ENCODE measurements around the gene FAM3B. TPM values are rescaled to one million over a fixed set of nuclear protein-coding genes. Genes with fewer than 3 reads are reported as not detected.

Gene FAM3B
- total and polyA plus RNA-seq, 2 experiments from 2014 or later = not detected

DNA sequence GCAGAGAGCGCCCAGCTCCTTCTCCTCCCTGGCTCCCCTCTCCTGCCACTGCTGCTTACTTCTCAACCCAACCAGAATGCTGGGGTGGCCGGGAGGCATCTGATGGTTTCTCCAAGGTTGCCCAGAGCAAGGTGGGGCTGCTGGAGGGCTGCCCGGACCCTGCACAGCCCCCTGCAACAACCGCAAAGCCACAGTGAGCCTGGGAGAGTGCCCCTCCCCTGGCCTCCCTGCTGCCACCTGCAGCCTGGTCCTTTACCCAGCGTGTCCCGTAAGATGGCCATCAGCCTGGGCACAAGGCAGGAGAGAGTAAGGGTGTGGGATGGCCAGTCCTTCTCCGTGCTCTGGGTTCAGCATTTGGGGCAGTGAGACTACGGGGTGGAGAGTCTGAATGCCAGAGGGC, 62.2 kb downstream of the FAM3B start:
- no peaks in the 10 kb centered on the region for H3K9me3 ChIP-seq (ENCODE audit: low read depth)
- no peaks in the 10 kb centered on the region for H3K4me1 ChIP-seq (ENCODE audit: low read depth)
- H3K27ac ChIP-seq = no peak overlapping the region
- no peak for DNase-seq (ENCODE audit: low read depth in 1 of 2, low spot score in 1 of 2)
- no peak overlapping the region for H3K4me3 ChIP-seq
- TF ChIP-seq, protein P1, sequence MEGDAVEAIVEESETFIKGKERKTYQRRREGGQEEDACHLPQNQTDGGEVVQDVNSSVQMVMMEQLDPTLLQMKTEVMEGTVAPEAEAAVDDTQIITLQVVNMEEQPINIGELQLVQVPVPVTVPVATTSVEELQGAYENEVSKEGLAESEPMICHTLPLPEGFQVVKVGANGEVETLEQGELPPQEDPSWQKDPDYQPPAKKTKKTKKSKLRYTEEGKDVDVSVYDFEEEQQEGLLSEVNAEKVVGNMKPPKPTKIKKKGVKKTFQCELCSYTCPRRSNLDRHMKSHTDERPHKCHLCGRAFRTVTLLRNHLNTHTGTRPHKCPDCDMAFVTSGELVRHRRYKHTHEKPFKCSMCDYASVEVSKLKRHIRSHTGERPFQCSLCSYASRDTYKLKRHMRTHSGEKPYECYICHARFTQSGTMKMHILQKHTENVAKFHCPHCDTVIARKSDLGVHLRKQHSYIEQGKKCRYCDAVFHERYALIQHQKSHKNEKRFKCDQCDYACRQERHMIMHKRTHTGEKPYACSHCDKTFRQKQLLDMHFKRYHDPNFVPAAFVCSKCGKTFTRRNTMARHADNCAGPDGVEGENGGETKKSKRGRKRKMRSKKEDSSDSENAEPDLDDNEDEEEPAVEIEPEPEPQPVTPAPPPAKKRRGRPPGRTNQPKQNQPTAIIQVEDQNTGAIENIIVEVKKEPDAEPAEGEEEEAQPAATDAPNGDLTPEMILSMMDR (IDR thresholded peaks at IDR 0.05; ENCODE audit: low read depth, low read length) = no peak
- H3K36me3 ChIP-seq = no peaks in the 10 kb centered on the region
- H3K27me3 ChIP-seq = no peaks in the 10 kb centered on the region

DNA sequence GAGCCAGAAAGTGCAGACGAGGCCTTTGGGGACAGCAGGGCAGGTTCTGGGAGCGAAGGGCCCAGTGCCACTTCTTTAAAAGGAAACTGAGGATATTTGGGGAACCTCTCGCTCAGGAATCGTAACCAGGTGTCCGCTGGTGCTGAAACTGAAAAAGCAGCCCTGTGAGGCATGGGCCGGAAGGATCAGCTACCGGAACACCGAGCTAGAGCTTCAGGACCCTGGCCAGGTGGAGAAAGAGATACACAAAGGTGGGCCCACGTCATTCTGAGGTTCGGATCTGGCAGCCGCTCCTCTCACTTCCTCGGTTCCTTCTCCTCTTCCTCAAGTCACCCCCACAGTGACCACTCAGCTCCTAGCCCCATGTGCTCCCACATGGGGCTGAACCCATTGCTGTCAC, 63.3 kb downstream of the FAM3B start:
- Histone ChIP-seq H3K9me3 (ENCODE audit: low read depth) (no peaks in the 10 kb centered on the region), H3K27me3 (no peaks in the 10 kb centered on the region), H3K36me3 (no peaks in the 10 kb centered on the region), H3K4me1 (ENCODE audit: low read depth) (no peaks in the 10 kb centered on the region), H3K27ac (no peak overlapping the region), H3K4me3 (no peak overlapping the region)
- TF ChIP-seq, protein P1 (IDR thresholded peaks at IDR 0.05; ENCODE audit: low read depth, low read length) = no peak
- no peak for DNase-seq (ENCODE audit: low read depth in 1 of 2, low spot score in 1 of 2)

DNA sequence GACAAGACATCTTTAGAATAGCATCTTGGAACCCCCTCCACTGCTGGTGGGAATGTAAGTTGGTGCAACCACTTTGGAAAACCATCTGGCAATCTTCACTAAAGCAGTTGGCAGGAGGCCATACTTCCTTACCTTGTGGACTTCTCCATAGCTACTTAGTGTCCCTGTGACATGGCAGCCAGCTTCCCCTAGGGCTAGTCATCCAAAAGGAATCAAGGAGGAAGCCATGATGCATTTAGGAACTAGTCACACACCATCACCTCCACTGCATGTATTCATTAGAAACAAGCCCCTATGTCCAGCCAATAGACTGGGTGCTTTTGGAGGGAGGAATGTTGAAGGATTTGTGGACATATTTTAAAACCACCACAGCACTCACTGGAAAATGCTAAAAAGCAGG, 65.1 kb downstream of the FAM3B start:
- TF ChIP-seq, protein P1 (IDR thresholded peaks at IDR 0.05; ENCODE audit: low read depth, low read length) = no peak
- DNase-seq (ENCODE audit: low read depth in 1 of 2, low spot score in 1 of 2) = no peak
- H3K4me3 ChIP-seq = no peak overlapping the region
- no peak overlapping the region for H3K27ac ChIP-seq
- no peaks in the 10 kb centered on the region for H3K27me3 ChIP-seq
- H3K4me1 ChIP-seq (ENCODE audit: low read depth) = no peaks in the 10 kb centered on the region
- H3K9me3 ChIP-seq (ENCODE audit: low read depth) = no peaks in the 10 kb centered on the region
- H3K36me3 ChIP-seq = no peaks in the 10 kb centered on the region

DNA sequence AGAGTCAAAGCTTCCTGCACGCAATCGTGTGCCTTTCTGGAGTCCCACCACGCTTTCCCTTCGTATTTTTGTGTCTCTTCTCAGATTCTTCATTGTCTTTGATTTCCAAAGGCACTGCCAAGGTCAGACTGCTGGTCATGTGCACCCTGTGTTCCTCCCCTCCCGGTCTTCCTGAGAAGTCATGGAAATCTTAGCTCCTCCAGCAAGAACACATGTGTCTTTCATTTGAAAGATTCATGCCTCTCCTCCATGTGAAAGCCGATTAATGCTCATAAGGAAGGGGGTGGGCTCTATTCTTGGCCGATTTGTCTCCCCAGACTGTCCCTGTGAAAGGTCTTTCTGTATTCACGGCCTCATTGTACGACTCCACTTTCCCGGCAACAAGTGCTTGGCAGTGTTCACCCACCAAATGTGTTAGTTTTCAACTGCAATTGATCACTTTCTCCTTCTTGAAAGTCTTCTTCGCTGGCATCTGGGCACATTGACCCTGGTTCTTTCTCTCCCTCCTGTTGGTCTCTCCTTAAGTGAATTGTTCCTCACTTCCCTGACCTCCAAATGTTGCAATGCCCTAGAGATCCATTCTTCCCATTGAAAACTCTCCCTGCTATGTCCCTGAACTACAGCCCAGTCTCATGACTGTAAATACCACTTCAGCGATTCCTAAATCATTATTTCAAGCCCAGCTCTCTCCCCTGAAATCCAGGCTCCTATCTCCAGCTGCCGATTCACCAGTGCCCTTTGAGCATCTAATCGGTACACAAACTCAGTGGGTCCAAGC, 70.6 kb downstream of the FAM3B start:
- Histone ChIP-seq H3K27me3 (no peaks in the 10 kb centered on the region), H3K9me3 (ENCODE audit: low read depth) (no peaks in the 10 kb centered on the region), H3K36me3 (no peaks in the 10 kb centered on the region), H3K4me1 (ENCODE audit: low read depth) (no peaks in the 10 kb centered on the region), H3K4me3 (no peak overlapping the region), H3K27ac (no peak overlapping the region)
- TF ChIP-seq, protein P1 (IDR thresholded peaks at IDR 0.05; ENCODE audit: low read depth, low read length) = no peak
- no peak for DNase-seq (ENCODE audit: low read depth in 1 of 2, low spot score in 1 of 2)

DNA sequence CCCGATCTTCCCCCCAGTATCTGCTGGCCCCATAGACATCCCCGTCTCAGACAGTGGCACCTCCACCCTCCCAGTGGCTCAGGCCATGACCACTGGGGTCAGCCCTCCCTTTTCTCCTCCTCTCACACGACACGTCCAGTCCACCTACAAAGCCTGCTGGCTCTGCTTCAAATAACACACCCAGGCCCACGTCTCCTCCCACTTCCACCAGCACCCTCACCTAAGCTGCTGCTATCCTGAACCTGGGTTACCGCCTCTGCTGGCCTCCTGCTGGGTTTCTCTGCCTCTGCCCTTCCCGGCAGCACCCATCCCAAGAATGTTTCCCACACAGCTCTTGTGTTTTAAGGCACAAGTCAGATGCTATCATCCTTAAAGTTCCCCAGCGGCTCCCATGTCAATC, 71.2 kb downstream of the FAM3B start:
- DNase-seq (ENCODE audit: low read depth in 1 of 2, low spot score in 1 of 2) = no peak
- Histone ChIP-seq H3K4me1 (ENCODE audit: low read depth) (no peaks in the 10 kb centered on the region), H3K36me3 (no peaks in the 10 kb centered on the region), H3K9me3 (ENCODE audit: low read depth) (no peaks in the 10 kb centered on the region), H3K27ac (no peak overlapping the region), H3K27me3 (no peaks in the 10 kb centered on the region), H3K4me3 (no peak overlapping the region)
- TF ChIP-seq, protein P1 (IDR thresholded peaks at IDR 0.05; ENCODE audit: low read depth, low read length) = no peak

All from cardiac muscle cell (in vitro differentiated cells and primary cell).